GM23248 (cell line): ENCODE results near the gene SLAIN2. TPM values are rescaled to one million over a fixed set of nuclear protein-coding genes. Genes with fewer than 3 reads are reported as not detected.

ENCODE experiments used
- DNase-seq: peaks from one replicate; pipeline ENCODE4 v3.0.0-alpha.2; 2015
- H2AFZ ChIP-seq: fragments of 200-600 bp; sonication (generic); 2 replicates; pipeline ENCODE4 v1.6.1; 2016; ENCODE audit warnings: antibody characterized with exemption
- H3F3A ChIP-seq: fragments of 200-600 bp; sonication (generic); 2 replicates; pipeline ENCODE4 v1.6.1; 2016; ENCODE audit warnings: mild to moderate bottlenecking, antibody characterized with exemption, mixed run types; ENCODE audit not compliant: insufficient read depth
- H3K27ac ChIP-seq: fragments of 200-600 bp; sonication (generic); 2 replicates; pipeline ENCODE4 v1.5.1; 2016; ENCODE audit warnings: mild to moderate bottlenecking
- H3K27me3 ChIP-seq: fragments of 200-600 bp; sonication (generic); replicated peaks from 2 replicates; pipeline ENCODE4 v1.6.1; 2016; ENCODE audit warnings: mild to moderate bottlenecking; ENCODE audit not compliant: insufficient read depth
- H3K36me3 ChIP-seq: fragments of 200-600 bp; sonication (generic); 2 replicates; pipeline ENCODE4 v1.6.1; 2016; ENCODE audit warnings: low read depth, mild to moderate bottlenecking
- H3K4me1 ChIP-seq: fragments of 200-600 bp; sonication (generic); 2 replicates; pipeline ENCODE4 v1.6.1; 2016; ENCODE audit warnings: mild to moderate bottlenecking; ENCODE audit not compliant: insufficient read depth
- H3K4me2 ChIP-seq: fragments of 200-600 bp; sonication (generic); one replicate; pipeline ENCODE4 v1.6.1; 2016; ENCODE audit warnings: mild to moderate bottlenecking; ENCODE audit not compliant: unreplicated experiment
- H3K4me3 ChIP-seq: fragments of 200-600 bp; sonication (generic); 2 replicates; pipeline ENCODE4 v1.5.1; 2016; ENCODE audit warnings: mild to moderate bottlenecking
- H3K79me2 ChIP-seq: fragments of 200-600 bp; sonication (generic); 2 replicates; pipeline ENCODE4 v1.6.1; 2016; ENCODE audit warnings: mild to moderate bottlenecking; ENCODE audit not compliant: insufficient read depth
- H3K9ac ChIP-seq: fragments of 200-600 bp; sonication (generic); 2 replicates; pipeline ENCODE4 v1.6.1; 2016; ENCODE audit warnings: mild to moderate bottlenecking
- H3K9me2 ChIP-seq: fragments of 200-600 bp; sonication (generic); 2 replicates; pipeline ENCODE4 v1.6.1; 2016; ENCODE audit warnings: mixed run types, mild to moderate bottlenecking, moderate library complexity; ENCODE audit not compliant: insufficient read depth
- H3K9me3 ChIP-seq: fragments of 200-600 bp; sonication (generic); one replicate; pipeline ENCODE4 v1.6.1; 2017; ENCODE audit warnings: low read depth
- H4K20me1 ChIP-seq: fragments of 200-600 bp; sonication (generic); 2 replicates; pipeline ENCODE4 v1.6.0; 2016; ENCODE audit not compliant: insufficient read depth
- EZH2 ChIP-seq: fragments of 200-600 bp; sonication (generic); IDR thresholded peaks from 2 replicates; pipeline ENCODE4 v1.6.1; 2018; ENCODE audit warnings: antibody characterized with exemption, mild to moderate bottlenecking; ENCODE audit not compliant: insufficient read depth, poor library complexity, severe bottlenecking
- EZH2phosphoT487 ChIP-seq: fragments of 200-600 bp; sonication (generic); IDR thresholded peaks from 2 replicates; pipeline ENCODE4 v1.6.1; 2018; ENCODE audit warnings: antibody characterized with exemption, moderate library complexity, mild to moderate bottlenecking, low read depth; ENCODE audit not compliant: insufficient read depth
- WGBS, 2 experiments: methylation state at CpG; one replicate each; pipeline ENCODE4 v1.1.6; 2015 to 2017; ENCODE audit warnings: low lambda C conversion rate in 2 of 2, low coverage in 1 of 2; ENCODE audit errors: missing lambda C conversion rate in 2 of 2; 5-methylcytosine and 5-hydroxymethylcytosine counted together
- in situ Hi-C: fragments of 300-500 bp; cut with MboI; formaldehyde crosslinking; loops from 2 replicates; pipeline ENCODE4 v1.15.0; 2020
- polyA plus RNA-seq: library from polyadenylated mRNA; unstranded; fragments of >200 nt; fragmentation: Nextera tagmentation; extraction: Ambion mirVana; gene quantifications from 2 replicates; pipeline ENCODE4 v1.2.1, GENCODE V29; 2016
- total RNA-seq: library from RNA; depleted of rRNA; stranded (reverse); fragments of >200 nt; shearing (Covaris generic); gene quantifications from 2 replicates; pipeline ENCODE4 v1.2.3, GENCODE V29; 2014

The SLAIN2 gene
- total and polyA plus RNA-seq, 2 experiments from 2014 or later = 41.9 to 60.4 TPM

DNA sequence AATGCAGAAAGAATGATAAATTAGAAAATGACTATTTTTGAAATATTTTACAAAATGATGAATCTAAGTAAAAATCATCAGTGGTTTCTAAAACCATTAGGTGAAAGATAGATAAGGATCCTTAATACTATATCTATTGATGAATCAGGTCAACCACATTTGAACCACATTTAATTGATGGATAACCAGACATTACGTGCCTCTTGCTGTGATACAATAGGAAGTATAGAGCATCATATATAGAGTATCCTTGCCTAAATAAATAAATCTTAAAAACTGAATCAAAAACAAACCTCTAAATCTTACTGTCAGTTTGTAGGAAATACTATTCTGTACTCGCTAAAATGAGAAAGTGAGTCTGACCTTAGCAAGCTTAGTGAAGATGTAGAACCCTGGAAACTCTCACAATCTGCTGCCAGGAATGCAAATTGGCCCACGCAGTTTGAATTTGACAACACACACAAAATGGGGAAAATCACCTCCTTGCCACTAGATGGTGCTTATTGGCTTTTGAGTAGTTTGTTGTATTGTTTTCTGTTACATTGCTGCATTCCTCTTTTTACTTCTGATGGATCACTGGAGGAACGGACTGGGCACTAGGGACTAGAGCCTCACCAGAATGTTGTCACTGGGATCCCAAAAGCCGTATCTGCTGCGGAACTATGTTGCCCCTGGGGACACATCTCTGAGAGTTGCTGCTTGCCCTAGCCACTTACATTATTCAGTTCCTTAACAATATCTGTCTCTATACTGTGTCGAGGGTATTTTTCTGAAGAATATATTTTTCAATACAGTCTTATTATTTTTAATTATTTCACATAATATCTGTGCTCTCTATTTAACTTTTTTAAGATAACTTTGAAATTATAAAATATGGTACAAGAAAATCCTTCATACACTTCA is 25.4 kb upstream of the SLAIN2 start:
- Histone ChIP-seq H3K4me2 (peak overlapping the region; percentile 37), H3K9me3 (no peaks in the 10 kb centered on the region), H3K27ac (no peak overlapping the region), H3K27me3 (no peaks in the 10 kb centered on the region), H3K4me1 (peaks cover 6% of the 10 kb centered on the region), H3K9ac (no peak overlapping the region), H3F3A (no peaks in the 10 kb centered on the region), H4K20me1 (no peaks in the 10 kb centered on the region), H2AFZ (peak overlapping the region; percentile 66), H3K79me2 (no peaks in the 10 kb centered on the region), H3K9me2 (no peaks in the 10 kb centered on the region), H3K36me3 (no peaks in the 10 kb centered on the region), H3K4me3 (no peak overlapping the region)
- TF ChIP-seq EZH2phosphoT487 (no peak), EZH2 (no peak)
- DNase-seq = peak; percentile 78
- in situ Hi-C loops = loop anchor here (25.0 kb wide), 1 partner anchor 221 kb away; no protein-coding TSS in a partner anchor
- WGBS, 2 experiments = 30 to 33% methylated on average over 7 of the region's 7 CpGs

DNA sequence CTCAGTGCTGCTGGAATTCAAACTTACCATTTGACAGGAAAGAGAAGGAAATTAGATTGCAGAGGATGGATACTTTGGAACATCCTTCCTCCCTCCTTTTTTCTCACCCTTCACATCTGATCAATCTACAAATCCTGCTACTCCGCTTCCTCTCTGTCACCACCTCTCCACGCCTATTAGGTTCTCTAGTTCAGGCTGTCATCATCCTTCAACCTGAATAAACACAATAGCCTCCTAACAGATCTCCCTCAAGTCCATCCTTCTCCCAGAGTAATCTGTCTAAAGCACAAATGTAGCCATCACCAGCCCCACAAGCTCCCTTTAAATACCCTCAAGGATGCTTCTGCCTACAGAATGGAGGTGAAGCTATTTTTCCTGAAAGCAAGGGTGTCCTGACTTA is 20.0 kb upstream of the SLAIN2 start:
- no peaks in the 10 kb centered on the region for H3K4me1 ChIP-seq
- in situ Hi-C loops = loop anchor here (25.0 kb wide), 1 partner anchor 216 kb away; no protein-coding TSS in a partner anchor
- no peaks in the 10 kb centered on the region for H4K20me1 ChIP-seq
- no peak for DNase-seq
- no peaks in the 10 kb centered on the region for H3K27me3 ChIP-seq
- H2AFZ ChIP-seq = no peak overlapping the region
- no peaks in the 10 kb centered on the region for H3K79me2 ChIP-seq
- no peaks in the 10 kb centered on the region for H3K36me3 ChIP-seq
- H3K4me3 ChIP-seq = no peak overlapping the region
- no peak overlapping the region for H3K9ac ChIP-seq
- no peaks in the 10 kb centered on the region for H3K9me2 ChIP-seq
- H3F3A ChIP-seq = no peaks in the 10 kb centered on the region
- no peak overlapping the region for H3K27ac ChIP-seq
- H3K4me2 ChIP-seq = no peak overlapping the region
- TF ChIP-seq EZH2phosphoT487 (no peak), EZH2 (no peak)
- WGBS, 2 experiments = 94 to 98% methylated on average over 2 of the region's 2 CpGs
- no peaks in the 10 kb centered on the region for H3K9me3 ChIP-seq

DNA sequence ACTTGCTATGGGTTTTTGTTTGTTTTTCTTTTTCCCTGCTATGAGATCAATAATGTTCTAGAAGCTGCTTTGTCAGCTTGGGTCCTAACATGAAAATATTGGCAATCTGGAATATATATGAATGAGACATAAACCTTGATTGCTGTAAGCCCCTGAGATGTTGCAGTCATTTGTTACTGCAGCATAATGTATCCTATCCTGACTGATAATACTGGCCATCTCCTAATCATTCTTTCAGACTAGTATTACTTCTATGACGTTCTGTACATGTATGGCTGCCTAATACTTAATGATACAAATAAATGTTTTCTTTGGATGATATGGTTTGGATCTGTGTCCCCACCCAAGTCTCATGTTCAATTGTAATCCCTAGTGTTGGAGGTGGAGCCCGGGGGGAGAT is 19.3 kb upstream of the SLAIN2 start:
- DNase-seq = no peak
- H3K4me2 ChIP-seq = no peak overlapping the region
- in situ Hi-C loops = loop anchor here (25.0 kb wide), 1 partner anchor 215 kb away; no protein-coding TSS in a partner anchor
- no peak for TF ChIP-seq EZH2
- no peak for TF ChIP-seq EZH2phosphoT487
- H3K9me3 ChIP-seq = no peaks in the 10 kb centered on the region
- no peaks in the 10 kb centered on the region for H4K20me1 ChIP-seq
- no peak overlapping the region for H3K9ac ChIP-seq
- no peak overlapping the region for H2AFZ ChIP-seq
- no peak overlapping the region for H3K4me3 ChIP-seq
- no peaks in the 10 kb centered on the region for H3K4me1 ChIP-seq
- no peaks in the 10 kb centered on the region for H3K79me2 ChIP-seq
- no peaks in the 10 kb centered on the region for H3K27me3 ChIP-seq
- no peaks in the 10 kb centered on the region for H3F3A ChIP-seq
- no peaks in the 10 kb centered on the region for H3K36me3 ChIP-seq
- H3K9me2 ChIP-seq = no peaks in the 10 kb centered on the region
- no peak overlapping the region for H3K27ac ChIP-seq
- 78 to 84% methylated on average over 2 of the region's 2 CpGs for WGBS, 2 experiments

DNA sequence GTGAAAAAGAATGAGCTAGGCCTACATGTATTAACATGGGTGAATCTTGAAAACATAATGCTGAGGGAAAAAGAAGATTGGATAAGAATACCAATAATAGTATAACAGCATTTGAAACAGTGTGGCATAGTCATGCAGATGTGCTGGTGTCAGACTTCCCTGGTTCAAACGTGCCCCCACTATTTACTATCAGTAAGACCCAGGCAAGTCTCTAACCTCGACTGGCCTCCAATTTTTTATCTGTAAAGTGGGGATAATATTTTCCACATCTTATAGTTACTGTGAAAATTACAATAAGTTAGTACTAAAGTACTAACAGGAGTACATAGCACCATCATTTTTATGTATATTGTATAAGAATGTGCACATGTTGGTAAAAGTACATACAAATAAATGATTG is 17.0 kb upstream of the SLAIN2 start:
- H3K36me3 ChIP-seq = no peaks in the 10 kb centered on the region
- H3K4me1 ChIP-seq = peaks cover 2% of the 10 kb centered on the region
- no peak overlapping the region for H3K27ac ChIP-seq
- H2AFZ ChIP-seq = no peak overlapping the region
- H3K27me3 ChIP-seq = no peaks in the 10 kb centered on the region
- no peak overlapping the region for H3K4me3 ChIP-seq
- no peaks in the 10 kb centered on the region for H3F3A ChIP-seq
- no peaks in the 10 kb centered on the region for H4K20me1 ChIP-seq
- H3K4me2 ChIP-seq = no peak overlapping the region
- H3K79me2 ChIP-seq = no peaks in the 10 kb centered on the region
- H3K9me3 ChIP-seq = no peaks in the 10 kb centered on the region
- DNase-seq = no peak
- no peaks in the 10 kb centered on the region for H3K9me2 ChIP-seq
- TF ChIP-seq EZH2phosphoT487 (no peak), EZH2 (no peak)
- 38 to 53% methylated on average over 2 of the region's 2 CpGs for WGBS, 2 experiments
- in situ Hi-C loops = loop anchor here (25.0 kb wide), 1 partner anchor 213 kb away; no protein-coding TSS in a partner anchor
- H3K9ac ChIP-seq = no peak overlapping the region
